ENCODE measurements around the gene PBX1.
"Not testable (repeated sequence)": the region's sequence is repeated elsewhere in the genome, so short reads cannot be mapped to it uniquely, and the experiment has no call there.

The PBX1 gene

DNA sequence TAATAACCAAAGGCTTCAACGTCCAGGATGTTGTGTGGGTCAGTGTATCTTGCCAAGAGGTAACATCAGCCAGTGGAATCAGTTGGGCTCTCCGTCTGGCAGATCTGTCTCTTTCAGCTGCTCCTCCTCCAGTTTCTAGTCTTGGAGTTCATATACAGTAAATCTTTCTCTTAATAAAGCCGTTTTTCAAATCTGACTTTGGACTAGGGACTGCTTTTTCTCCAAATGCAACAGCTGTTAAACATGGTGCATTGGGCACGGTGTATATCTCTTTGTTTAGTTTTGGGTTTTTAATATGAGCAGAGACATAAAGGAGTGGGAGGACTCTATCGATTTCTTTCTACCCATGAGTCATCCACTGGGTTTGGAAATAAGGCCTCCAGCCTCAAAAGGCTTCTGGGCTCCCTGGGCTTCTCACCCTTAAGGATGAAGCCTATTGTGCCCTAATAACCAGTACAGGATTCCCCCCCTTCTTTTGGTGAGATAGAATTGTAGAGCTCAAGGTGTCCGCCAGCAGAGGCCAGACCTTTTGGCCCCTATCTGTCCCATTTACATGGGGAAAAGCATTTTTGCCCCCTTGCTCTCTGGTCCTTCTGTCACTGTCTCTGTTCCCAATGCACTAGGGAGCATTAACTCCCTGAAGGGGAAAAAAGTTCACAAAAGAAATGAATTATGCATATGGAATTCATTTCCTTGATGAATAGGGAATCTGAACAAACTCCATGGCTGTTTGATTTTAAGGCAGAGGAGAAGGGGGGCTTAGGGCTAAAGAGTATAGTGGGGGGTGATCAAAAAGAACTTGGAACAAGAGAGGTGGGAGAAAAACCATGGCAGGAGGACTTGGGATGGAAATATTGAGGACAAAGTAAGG, 86.0 kb downstream of the PBX1 start:
- DNase-seq = no peak

DNA sequence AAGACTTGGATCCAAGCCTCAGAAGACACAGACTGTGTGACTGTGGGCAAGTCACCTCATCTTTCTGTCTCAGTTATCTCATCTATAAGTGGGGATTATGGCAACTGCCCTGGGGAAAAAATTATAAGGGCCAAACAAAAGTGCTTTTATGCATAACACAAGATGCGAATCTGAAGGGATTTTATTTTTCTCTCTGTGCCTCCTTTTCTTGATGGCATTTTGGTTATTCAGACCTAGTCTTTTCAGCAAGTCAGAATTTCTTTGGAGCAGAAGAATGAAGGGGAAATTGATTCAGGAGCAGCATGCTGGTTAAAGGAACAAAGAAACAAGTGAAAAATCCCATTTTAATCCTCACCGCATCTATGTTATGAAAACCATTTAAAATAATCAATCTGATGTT, 86.9 kb downstream of the PBX1 start:
- DNase-seq = no peak

DNA sequence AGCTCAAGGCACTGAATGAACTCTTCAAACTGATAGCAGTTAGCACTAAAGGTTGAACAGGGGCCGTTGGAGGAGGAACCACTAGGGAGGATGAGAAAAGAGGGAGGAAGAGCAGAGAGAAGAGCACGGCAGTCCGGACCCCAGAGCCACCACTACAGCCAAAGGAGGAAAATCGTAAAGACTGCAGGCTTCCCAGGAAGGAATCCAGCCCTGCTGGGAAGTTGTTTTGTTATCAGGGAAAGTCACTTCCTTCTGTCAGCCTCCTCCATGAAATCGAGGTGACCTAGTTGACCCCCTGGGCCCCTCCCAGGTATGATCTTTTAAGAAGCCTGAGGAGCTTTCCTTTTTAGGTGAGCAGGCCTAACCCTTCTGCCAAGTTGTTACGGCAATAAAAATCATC, 88.2 kb downstream of the PBX1 start:
- no peak for DNase-seq

DNA sequence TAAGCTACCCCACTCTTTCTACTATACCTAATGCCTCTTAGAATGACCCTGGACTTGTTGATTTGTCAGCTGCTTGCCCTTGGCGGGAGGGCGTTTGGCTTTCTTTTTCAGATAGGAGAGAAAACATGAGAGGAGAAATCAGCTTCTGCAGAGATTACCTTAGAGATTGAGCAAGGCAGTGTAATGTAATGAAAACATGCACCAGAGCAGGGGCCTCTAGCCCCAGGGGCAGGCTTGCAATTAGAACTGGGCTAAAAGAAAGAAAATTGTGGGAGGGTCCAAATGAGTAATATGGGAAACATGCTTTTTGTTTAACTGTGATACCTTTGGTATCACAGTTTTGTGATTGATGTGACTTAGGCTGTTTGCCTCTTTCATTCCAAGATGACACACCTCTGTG, 89.7 kb downstream of the PBX1 start:
- no peak for DNase-seq

DNA sequence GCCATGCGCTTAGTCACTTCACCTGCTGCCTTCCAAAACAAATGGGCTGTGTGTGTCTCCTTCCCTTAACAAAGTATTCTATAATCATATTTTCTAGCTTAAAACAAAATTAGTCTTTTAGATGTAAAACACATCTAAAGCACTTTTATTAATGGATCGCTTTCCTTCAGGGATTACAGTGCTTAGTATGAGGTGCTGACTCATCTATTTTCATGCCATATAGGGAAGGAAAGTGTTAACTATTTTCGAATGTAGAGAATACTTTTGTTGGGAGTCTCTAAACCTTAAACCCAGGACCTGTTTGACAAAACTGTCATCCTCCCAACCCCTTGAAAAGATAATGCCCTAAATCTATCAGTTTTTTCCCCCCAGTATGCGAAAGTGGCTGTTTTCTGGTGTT, 90.2 kb downstream of the PBX1 start:
- no peak for DNase-seq

DNA sequence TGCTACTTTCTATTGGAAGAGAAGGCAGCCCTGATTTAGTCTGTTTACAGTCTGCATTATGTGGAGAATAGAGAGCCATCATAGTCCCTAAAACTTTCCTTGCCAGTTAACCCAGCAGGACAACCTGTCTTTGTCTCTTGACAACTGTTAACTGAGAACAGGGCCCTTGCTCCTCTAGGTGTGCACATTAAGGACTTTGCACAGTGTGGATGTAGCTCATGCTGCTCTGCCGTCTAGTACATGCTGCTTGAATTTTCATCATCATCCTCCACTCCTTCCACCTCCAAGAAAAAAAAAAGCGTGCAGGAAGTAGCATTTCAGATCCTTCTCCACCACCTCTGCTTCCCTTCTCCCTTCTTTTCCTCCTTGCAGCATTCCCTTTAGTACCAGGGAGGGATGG, 91.5 kb downstream of the PBX1 start:
- DNase-seq = no peak

DNA sequence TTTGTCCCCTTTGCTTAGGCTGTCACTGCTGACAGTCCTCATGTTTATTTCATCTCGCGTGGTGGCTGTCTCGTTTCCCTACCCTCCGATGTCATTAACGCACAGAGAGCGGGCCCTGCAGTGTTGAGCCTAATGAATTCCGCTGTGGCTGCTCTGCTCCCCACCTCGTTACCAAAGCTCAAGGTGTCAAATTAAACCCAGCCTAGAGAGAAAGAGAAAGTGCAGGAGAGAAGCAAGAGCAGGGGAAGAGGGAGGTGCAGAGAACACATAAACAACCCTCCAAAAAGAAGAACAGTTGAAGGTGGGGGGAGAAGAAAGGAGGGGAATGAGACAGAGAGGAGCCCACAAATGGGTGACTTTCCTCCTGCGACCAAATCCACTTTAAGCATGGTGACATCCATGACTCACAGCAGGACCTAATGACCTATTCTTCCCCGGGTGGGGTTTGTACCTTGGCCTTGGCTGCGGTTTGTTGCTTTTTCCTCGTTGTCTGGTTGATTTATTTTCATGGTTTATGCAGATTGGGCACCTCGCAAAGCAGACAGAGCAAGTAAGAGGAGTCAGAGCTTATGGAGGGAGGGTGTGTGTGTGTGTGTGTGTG, 92.5 kb downstream of the PBX1 start:
- no peak for DNase-seq

DNA sequence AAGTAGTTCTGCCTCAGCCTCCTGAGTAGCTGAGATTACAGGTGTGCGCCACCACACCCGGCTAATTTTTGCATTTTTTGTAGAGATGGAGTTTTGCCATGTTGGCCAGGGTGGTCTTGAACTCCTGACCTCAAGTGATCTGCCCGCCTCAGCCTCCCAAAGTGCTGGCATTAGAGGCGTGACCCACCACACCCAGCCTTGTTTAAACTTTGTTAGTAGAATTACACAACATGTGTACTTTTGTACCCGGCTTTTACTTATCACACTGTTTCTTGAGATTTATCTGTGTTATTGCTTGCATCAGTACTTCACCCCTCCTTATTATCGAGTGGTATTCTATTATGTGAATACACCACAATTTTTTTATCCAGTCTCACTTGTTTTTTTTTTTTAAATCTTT, 94.0 kb downstream of the PBX1 start:
- not testable (repeated sequence) for DNase-seq

DNA sequence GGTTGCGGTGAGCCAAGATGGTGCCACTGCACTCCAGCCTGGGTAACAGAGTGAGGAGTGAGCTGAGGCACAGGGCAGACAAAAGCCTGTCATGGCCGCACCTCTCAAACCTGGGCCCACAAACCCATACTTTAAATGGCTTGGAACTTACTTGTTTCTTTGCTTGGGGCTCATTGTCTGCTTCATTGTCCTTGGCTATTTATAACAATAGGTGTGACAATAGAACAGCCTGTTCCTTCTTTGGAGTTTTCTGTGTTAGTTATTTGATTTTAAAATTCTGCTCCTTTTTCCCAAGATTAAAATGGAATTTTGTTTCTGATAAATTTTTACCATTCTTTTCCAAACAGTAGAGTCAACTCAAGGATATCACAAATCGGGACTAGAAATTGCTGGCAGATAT, 94.7 kb downstream of the PBX1 start:
- DNase-seq = no peak

DNA sequence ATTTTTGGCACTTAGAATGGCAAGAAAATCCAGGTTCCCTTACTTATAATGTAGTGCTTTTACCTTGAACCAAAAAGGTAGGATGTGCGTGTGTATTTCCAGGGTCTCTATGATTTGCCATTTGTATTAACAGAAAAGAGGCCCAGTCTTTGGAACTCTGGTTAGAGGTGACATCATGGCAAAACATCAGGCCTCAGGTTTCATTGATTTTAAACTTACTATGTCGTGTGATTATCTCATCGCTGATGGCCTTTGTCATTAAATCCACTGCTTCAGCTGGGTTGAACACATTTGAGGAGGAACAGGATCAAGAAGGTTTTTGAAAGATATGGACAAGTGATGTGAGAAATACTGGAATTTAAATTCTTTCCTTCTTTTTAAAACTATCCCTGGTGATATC, 95.2 kb downstream of the PBX1 start:
- DNase-seq = no peak

DNA sequence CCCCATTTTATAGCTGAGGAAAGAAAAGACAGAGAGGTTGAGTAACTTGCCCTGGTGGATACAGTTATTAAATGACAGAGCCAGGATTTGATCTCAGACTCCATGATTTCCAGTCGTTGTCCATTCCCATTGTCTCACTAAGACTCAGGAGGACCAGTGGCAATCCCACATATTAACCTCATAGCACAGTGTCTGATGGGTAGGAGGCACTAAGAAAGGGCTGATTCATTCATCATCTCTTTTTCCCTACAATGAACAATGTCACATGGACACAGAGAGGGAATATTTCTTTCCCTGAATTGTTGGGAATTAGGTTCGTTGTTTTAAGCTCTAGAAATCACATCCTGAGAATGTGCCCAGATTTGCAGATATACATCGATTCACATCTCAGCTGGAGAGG, 99.9 kb downstream of the PBX1 start:
- no peak for DNase-seq

DNA sequence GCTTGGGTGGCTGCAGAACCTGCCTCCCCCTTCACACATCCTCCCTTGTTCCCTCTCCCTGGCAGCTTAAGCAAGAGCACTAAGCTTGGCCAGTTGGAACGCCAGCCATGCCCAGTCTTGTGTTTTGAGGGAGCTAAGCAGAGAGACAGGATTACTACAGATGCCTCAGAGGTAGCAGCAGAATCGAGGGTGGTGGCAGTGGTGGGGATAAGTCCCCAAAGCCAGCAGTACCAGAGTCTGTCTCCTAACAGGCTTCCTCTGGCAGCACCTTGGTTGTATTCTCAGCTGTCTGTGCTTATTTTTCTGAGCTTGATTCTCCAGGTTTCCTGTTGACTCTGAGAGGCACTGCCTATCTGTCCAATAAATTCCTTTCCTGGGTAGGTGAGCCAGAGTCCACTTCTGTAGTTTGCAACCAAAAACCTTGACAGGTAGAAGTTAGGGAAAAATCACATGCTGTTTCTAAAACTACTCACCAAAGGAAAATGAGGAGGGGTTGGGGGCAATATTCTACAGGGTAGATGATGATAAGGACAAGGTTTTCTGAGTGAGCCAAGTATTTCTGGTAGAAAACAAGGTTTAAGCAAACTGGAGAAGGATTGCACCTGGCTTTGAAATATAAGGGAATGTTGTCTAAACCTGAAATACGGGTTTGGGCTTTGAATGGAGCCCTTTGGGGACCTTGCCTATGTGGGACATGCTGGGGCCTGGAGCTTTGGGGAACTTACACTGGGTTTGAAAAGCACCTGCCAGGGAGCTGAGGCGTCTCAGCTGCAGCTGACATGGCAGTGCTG, 100.8 kb downstream of the PBX1 start:
- DNase-seq = no peak

DNA sequence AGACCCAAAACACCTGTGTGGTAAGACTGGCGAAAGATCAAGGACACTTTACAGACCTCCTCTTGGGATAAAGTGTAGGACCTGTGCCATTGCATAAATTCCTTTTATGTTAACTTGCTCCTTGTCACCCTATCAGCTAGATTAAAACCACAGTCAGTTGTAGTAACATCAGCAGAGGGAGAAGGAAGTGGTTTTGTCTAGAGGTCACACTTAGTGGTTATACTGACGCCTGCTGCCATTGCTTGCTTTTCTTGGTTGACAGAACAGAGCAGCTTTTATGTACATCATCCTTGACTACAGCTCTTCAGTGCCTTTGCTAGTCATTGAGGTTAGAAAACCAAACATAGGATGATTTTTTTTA, 101.4 kb downstream of the PBX1 start:
- no peak for DNase-seq

DNA sequence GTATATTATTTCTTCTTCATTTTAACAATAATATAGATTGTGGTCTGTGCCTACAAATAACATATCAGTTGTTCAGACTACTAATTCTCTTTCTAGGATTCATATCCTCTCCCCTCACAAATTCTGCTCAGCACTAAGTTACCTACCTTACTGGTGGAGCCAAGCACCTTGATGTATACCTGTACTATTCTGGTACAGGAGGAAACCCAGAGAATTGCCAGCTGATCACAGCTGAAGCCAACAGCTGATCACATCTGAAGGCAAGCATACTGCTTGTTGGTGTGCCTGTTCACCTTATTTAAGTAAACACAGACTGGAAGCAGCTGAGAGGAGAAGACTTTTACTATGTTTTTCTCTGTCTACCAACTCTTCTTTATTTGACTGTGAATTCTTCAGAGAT, 101.8 kb downstream of the PBX1 start:
- DNase-seq = no peak

DNA sequence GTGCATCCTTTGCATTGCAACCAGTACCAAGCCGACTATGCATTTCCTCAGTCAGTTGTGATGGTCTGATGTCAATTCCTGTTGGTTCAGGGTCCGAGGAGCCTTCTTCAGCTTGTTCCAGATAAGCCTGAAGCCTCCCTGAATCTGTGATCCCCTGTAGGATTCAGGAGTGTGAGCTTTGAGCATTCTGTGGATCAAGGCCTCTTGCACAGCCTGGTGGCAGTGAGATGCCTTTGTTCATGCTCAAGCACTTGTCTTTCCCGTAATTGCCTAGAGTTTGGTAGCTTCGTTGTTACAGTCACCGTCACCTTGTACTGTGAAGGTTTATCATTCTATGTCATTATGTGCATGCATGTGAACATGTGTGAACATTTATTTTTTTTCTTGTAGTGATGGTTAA, 103.5 kb downstream of the PBX1 start:
- no peak for DNase-seq

DNA sequence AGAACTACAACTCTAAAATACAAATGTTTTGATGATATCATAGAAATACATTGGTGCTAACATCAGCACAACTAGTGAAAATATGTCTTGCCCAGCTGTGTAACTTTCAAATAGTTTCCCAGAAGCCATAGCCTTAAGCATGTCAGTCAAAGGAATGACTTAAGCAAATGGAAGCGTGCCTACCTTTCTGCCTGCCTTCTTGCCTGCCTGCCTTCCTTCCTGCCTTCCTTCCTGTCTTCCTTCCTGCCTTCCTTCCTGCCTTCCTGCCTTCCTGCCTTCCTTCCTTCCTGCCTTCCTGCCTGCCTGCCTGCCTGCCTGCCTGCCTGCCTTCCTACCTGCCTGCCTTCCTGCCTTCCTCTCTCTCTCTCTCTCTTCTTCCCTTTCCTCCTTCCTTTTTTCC, 104.0 kb downstream of the PBX1 start:
- no peak for DNase-seq

DNA sequence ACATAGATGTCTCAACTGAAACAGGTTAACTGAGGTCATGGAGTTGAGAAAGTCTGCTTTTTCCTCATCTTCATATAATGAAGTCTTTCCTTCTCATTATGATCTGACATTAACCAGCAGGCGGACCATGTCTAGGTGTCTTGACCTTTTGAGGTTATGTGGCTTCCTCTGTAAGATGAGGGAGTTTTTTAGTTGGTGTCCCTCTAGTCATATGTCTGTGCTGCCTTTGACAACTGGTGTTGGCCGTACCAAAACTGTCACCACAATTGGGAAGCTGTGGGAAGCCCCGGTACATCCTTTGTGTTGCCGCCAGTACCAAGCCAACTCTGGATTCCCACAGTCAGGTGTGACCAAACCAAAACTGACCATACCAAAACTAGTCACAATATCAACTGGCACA, 105.1 kb downstream of the PBX1 start:
- DNase-seq = no peak

DNA sequence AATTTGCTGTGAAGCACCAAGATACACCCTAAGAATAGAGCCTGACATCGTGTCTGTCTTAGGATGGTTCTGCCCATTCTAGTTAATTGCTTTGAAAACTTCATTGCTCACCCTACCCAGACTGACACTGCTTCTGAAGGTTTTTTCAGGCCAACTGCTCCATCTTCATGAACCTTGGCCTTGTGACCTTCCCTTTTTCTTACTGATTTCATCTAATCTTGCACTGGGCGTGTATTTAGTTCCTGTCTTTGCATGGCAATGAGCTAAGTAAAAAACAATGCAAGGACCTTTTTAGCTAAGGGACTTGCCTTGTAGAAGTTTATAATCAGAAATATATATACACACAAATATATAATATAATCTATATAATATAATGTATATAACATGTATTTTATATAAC, 108.0 kb downstream of the PBX1 start:
- no peak for DNase-seq

DNA sequence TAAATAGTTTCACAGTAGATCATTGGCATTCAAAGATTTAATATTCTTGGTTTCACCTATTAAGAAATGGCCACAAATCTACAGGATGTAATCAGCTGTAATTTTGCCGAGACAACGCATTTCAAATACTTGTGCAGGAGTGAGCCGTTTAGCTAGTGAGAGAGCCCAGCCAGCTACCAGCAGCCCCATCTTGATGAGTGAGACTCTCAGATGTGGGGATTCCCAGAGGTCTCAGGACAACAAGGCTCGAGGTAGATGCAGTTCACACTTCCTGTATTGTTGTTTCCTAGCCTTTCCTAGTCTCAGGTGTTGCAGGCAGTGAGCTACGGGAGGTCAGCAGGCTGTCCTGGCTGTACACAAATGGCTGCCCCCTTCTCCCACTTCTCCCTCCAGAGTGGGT, 108.6 kb downstream of the PBX1 start:
- DNase-seq = no peak

DNA sequence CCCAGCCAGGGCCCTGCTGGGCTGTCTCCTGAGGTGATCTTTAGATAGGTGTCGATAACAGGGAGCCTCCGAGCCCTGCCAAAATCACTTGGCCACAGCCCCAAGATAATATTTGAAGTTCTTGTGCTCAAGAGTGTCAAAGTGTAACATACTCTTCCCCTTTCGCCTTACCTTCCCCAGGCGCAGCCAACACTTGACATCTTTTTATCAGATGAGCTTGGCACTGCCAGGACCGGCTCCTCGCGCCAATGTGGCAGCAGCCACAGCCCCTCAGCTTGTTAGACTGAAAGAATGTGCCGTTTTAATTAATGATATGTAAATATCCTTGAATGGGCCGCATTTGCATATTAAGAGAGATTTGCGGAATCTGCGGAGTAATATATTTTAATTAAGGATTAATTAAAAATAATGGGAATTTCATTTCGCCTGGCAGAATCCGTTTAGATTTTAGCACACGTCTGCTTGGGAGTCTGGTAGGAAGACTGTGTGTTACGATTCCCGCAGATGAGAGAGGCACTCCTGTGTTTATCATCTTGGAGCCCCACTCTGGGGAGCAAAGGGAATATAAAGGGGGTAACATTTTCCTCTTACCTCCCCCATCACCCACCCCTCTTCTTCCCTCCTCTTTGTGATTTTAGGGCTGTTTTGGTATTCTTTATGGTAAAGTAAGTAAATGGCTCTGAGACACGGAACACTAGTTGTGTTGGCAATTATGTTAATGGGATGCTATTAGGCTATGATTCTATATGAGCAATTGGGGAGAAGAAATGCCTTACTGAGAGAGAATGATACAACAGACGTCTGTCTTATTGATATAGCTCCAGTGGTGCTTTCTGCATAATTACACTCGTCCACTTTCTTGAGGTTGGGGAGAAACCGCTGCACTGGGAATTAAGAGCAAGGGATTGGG, 109.8 kb downstream of the PBX1 start:
- no peak for DNase-seq

DNA sequence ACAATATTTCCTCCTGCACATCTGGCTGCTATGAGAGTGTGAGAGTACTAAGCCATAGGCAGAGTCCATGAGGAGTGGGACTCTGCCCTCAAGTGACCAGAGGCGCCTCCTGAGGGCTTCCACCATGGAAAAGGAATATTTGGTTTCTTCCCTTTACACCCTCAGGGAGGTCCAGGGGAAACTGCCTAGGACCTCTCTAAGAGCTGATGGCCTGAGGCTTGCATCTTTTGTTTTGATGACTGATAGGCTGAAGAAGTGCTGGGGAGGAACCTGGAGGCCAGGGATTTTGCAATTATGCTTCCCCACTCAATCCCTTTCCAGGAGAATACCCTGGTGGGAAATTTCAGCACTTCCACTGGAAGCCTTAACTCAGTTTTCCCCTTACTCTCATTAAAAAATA, 111.0 kb downstream of the PBX1 start:
- no peak for DNase-seq

DNA sequence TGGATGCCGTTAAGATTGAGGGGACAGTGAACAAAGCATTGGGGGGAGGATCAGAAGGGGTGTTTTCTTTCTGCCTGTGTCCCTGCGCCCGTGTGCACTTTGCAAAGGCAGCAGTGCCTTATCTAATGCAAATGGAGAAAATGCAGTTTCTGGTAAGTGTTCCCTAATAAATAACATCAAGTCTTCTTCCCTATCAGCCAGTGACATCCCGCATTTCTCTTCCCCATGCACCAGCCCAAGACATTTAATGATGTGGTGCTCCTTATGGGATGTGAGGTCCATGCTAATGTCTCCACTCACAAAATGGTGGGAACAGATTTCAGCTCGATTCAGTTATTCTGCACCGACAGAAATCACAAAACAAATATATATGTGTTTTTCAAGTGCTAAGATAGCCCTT, 111.8 kb downstream of the PBX1 start:
- DNase-seq = no peak
